Loucy (cell line): Measurements from ENCODE around the gene POLR1D.

Experiments
- CTCF ChIP-seq: fragments of 200-600 bp; sonication (generic); conservative IDR thresholded peaks from 2 replicates; pipeline ENCODE4 v1.5.1; 2014; ENCODE audit warnings: mild to moderate bottlenecking, antibody characterized with exemption, low read length
- EZH2phosphoT487 ChIP-seq: fragments of 200-600 bp; IDR thresholded peaks from 2 replicates; pipeline ENCODE4 v1.6.1; 2018; ENCODE audit warnings: antibody characterized with exemption, mild to moderate bottlenecking, moderate library complexity, borderline replicate concordance

GRCh38 chr13:27661017-27661416 lies 39.3 kb downstream of the POLR1D start:
- TF ChIP-seq CTCF: no peak
- TF ChIP-seq EZH2phosphoT487: no peak
